ENCODE data around the gene TSPAN16.

DNA sequence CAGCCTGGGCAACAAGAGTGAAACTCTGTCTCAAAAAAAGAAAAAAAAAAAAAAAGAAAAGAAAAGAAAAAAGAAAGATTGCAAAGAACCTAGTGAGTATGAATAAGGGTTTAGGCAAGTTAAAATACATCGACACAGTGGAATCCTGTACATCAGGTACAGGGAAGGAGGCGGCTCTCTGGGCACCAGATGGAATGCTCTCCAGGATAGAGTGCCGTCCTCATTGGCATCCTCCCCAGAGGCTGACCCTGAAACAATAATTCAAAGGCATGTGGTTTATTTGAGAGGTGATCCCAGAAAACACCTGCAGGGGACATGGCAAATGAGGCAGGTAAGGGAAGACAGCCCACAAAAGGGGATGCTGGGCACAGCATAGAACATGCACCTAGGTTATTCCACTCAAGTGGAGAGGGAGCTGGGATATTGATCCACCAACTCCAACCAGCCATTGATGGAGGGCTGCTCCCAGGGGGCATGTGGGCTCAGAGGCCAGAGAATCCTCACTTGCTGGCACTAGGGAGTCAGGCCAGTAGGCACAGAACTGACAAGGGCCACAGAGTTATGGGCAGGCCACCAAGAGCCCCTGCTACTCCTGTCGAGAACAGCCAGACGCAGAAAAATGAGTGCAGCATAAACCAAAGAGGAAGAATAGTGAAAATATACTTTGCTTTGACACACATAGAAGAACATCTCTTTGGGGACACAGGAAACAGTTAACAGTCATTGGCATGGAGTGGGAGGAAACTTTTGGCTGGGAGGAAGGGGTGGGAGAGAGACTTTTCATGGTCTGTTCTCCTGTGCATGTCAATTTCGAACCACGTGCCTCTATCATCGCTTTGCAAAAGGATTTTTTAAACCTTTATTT lies 4.2 kb downstream of the TSPAN16 start:
- no peak for TF ChIP-seq POLR2A (IDR thresholded peaks at IDR 0.05)
- TF ChIP-seq, protein P1, sequence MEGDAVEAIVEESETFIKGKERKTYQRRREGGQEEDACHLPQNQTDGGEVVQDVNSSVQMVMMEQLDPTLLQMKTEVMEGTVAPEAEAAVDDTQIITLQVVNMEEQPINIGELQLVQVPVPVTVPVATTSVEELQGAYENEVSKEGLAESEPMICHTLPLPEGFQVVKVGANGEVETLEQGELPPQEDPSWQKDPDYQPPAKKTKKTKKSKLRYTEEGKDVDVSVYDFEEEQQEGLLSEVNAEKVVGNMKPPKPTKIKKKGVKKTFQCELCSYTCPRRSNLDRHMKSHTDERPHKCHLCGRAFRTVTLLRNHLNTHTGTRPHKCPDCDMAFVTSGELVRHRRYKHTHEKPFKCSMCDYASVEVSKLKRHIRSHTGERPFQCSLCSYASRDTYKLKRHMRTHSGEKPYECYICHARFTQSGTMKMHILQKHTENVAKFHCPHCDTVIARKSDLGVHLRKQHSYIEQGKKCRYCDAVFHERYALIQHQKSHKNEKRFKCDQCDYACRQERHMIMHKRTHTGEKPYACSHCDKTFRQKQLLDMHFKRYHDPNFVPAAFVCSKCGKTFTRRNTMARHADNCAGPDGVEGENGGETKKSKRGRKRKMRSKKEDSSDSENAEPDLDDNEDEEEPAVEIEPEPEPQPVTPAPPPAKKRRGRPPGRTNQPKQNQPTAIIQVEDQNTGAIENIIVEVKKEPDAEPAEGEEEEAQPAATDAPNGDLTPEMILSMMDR (IDR thresholded peaks at IDR 0.05), result no peak
